ENCODE measurements around the gene YIPF7.

Gene YIPF7

DNA sequence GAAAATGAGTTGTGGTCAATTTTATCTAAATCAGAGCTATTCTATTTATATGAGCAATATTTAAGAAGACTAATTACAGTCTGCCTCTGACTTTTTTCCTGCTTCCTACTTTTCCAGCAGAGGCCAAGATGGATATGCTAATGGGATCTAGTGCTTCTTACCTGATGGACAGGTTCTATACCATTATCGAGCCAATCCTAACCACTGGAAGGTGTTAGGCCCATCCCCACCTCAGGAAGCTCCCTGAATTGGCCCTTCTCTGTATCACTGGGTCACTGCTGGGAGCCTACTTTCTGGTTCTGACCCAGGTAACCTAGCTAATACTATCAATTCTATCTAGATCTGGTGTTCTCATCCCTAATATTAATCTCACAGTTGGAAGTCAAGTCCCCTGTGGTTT is 577 bp upstream of the YIPF7 start:
- no peak overlapping the region for H3K4me3 ChIP-seq (replicated peaks; ENCODE audit: low read depth, low read length)
- H3K27me3 ChIP-seq (replicated peaks; ENCODE audit: control insufficient read depth, insufficient read depth, low read length), result no peaks in the 10 kb centered on the region
- no peaks in the 10 kb centered on the region for H3K36me3 ChIP-seq (ENCODE audit: control insufficient read depth, insufficient read depth, low read length)
- TF ChIP-seq, protein P1, sequence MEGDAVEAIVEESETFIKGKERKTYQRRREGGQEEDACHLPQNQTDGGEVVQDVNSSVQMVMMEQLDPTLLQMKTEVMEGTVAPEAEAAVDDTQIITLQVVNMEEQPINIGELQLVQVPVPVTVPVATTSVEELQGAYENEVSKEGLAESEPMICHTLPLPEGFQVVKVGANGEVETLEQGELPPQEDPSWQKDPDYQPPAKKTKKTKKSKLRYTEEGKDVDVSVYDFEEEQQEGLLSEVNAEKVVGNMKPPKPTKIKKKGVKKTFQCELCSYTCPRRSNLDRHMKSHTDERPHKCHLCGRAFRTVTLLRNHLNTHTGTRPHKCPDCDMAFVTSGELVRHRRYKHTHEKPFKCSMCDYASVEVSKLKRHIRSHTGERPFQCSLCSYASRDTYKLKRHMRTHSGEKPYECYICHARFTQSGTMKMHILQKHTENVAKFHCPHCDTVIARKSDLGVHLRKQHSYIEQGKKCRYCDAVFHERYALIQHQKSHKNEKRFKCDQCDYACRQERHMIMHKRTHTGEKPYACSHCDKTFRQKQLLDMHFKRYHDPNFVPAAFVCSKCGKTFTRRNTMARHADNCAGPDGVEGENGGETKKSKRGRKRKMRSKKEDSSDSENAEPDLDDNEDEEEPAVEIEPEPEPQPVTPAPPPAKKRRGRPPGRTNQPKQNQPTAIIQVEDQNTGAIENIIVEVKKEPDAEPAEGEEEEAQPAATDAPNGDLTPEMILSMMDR (IDR thresholded peaks at IDR 0.05; ENCODE audit: insufficient read depth, low read length, poor library complexity, severe bottlenecking), result no peak
- no peak for DNase-seq (ENCODE audit: extremely low read depth, insufficient read length)

GRCh38 chr4:44646151-44646550 is 5.3 kb downstream of the YIPF7 start:
- Histone ChIP-seq H3K4me3 (replicated peaks; ENCODE audit: low read depth, low read length) (no peak overlapping the region), H3K27me3 (replicated peaks; ENCODE audit: control insufficient read depth, insufficient read depth, low read length) (no peaks in the 10 kb centered on the region), H3K36me3 (ENCODE audit: control insufficient read depth, insufficient read depth, low read length) (no peaks in the 10 kb centered on the region)
- TF ChIP-seq, protein P1 (IDR thresholded peaks at IDR 0.05; ENCODE audit: insufficient read depth, low read length, poor library complexity, severe bottlenecking), result no peak
- no peak for DNase-seq (ENCODE audit: extremely low read depth, insufficient read length)

DNA sequence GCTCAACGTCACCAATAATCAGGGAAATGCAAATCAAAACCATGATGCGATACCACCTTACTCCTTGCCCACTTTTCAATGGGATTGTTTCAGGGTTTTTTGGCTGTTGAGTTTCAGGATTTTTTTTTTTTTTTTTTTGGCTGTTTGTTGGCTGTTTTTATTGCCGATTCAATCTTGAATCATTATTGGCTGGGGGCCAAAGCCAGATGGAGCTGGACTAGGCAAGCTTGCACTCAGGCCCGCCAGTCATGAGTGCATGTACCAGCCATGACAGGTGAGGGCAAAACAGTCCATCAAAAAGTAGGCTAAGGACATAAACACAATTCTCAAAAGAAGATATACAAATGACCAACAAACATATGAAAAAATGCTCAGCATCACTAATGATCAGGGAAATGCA is 13.3 kb downstream of the YIPF7 start:
- TF ChIP-seq, protein P1 (IDR thresholded peaks at IDR 0.05; ENCODE audit: insufficient read depth, low read length, poor library complexity, severe bottlenecking), result no peak
- DNase-seq (ENCODE audit: extremely low read depth, insufficient read length), result no peak
- Histone ChIP-seq H3K4me3 (replicated peaks; ENCODE audit: low read depth, low read length) (no peak overlapping the region), H3K36me3 (ENCODE audit: control insufficient read depth, insufficient read depth, low read length) (no peaks in the 10 kb centered on the region), H3K27me3 (replicated peaks; ENCODE audit: control insufficient read depth, insufficient read depth, low read length) (no peaks in the 10 kb centered on the region)

- H3K27me3 ChIP-seq (replicated peaks; ENCODE audit: control insufficient read depth, insufficient read depth, low read length), result no peaks in the 10 kb centered on the region
- TF ChIP-seq, protein P1 (IDR thresholded peaks at IDR 0.05; ENCODE audit: insufficient read depth, low read length, poor library complexity, severe bottlenecking), result no peak
- no peak overlapping the region for H3K4me3 ChIP-seq (replicated peaks; ENCODE audit: low read depth, low read length)
- DNase-seq (ENCODE audit: extremely low read depth, insufficient read length), result no peak
- no peaks in the 10 kb centered on the region for H3K36me3 ChIP-seq (ENCODE audit: control insufficient read depth, insufficient read depth, low read length)
Measured at GRCh38 chr4:44632733-44633132, 18.7 kb downstream of the YIPF7 start.

- no peaks in the 10 kb centered on the region for H3K27me3 ChIP-seq (replicated peaks; ENCODE audit: control insufficient read depth, insufficient read depth, low read length)
- no peaks in the 10 kb centered on the region for H3K36me3 ChIP-seq (ENCODE audit: control insufficient read depth, insufficient read depth, low read length)
- TF ChIP-seq, protein P1 (IDR thresholded peaks at IDR 0.05; ENCODE audit: insufficient read depth, low read length, poor library complexity, severe bottlenecking), result no peak
- H3K4me3 ChIP-seq (replicated peaks; ENCODE audit: low read depth, low read length), result no peak overlapping the region
- DNase-seq (ENCODE audit: extremely low read depth, insufficient read length), result no peak
Measured at GRCh38 chr4:44632089-44632488, 19.3 kb downstream of the YIPF7 start.

DNA sequence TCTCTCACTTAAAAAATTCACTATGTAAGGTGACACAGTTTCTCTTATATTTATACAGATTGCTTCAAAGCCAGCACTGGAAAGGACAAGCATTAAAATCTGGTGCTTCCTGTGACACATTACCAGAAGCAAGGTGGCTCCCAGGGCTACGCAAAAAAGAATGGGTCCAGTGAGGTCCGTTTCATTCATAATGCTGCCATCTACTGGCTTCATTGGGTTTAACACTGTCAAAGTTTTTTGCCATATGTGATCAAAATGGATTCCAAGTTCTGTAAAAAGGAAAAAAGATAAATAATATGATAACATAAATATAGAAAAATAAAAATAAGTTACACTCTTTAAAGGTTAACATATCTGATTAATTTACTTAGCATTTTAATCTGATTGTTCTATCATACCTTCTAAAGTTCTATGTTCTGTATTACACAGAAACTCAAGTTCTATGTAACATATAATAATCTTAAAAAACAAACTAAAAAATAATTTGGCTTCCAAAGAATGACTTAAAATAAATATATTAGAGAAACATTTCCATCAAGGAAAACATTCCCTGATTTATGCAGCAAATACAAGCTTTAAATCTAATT is 22.1 kb downstream of the YIPF7 start:
- DNase-seq (ENCODE audit: extremely low read depth, insufficient read length), result peak; percentile 28
- H3K4me3 ChIP-seq (replicated peaks; ENCODE audit: low read depth, low read length), result no peak overlapping the region
- TF ChIP-seq, protein P1 (IDR thresholded peaks at IDR 0.05; ENCODE audit: insufficient read depth, low read length, poor library complexity, severe bottlenecking), result peak; percentile 66
- no peaks in the 10 kb centered on the region for H3K27me3 ChIP-seq (replicated peaks; ENCODE audit: control insufficient read depth, insufficient read depth, low read length)
- H3K36me3 ChIP-seq (ENCODE audit: control insufficient read depth, insufficient read depth, low read length), result no peaks in the 10 kb centered on the region
